ENCODE measurements around the gene SSR3.
"Not testable (repeated sequence)": the region's sequence is repeated elsewhere in the genome, so short reads cannot be mapped to it uniquely, and the experiment has no call there.

The SSR3 gene

GRCh38 chr3:156554842-156555687 is at the start of gene SSR3:
SSR3 (minus strand) TSS chr3:156555117; CDS start chr3:156555089, 28 bp downstream.
- DNase-seq: peak; percentile 100

GRCh38 chr3:156604064-156604641 is 49.2 kb upstream of the SSR3 start:
- DNase-seq: no peak

- DNase-seq: no peak
Observed at GRCh38 chr3:156603379-156604017, 48.6 kb upstream of the SSR3 start.

GRCh38 chr3:156602424-156602823 is 47.5 kb upstream of the SSR3 start:
- no peak for DNase-seq

GRCh38 chr3:156601497-156601896 is 46.6 kb upstream of the SSR3 start:
- DNase-seq: no peak

GRCh38 chr3:156600834-156601233 is 45.9 kb upstream of the SSR3 start:
- DNase-seq: no peak

- no peak for DNase-seq
Observed at GRCh38 chr3:156599089-156599874, 44.4 kb upstream of the SSR3 start.

- no peak for DNase-seq
Observed at GRCh38 chr3:156598413-156598812, 43.5 kb upstream of the SSR3 start.

- no peak for DNase-seq
Observed at GRCh38 chr3:156594219-156594683, 39.3 kb upstream of the SSR3 start.

- no peak for DNase-seq
Observed at GRCh38 chr3:156593814-156594213, 38.9 kb upstream of the SSR3 start.

GRCh38 chr3:156589806-156590205 is 34.9 kb upstream of the SSR3 start:
- not testable (repeated sequence) for DNase-seq

GRCh38 chr3:156587760-156588069 is 32.8 kb upstream of the SSR3 start:
- no peak for DNase-seq

- DNase-seq: peak; percentile 22
Observed at GRCh38 chr3:156586905-156587759, 32.2 kb upstream of the SSR3 start.

- DNase-seq: no peak
Observed at GRCh38 chr3:156583469-156583868, 28.6 kb upstream of the SSR3 start.

- DNase-seq: no peak
Observed at GRCh38 chr3:156582532-156583183, 27.7 kb upstream of the SSR3 start.

GRCh38 chr3:156581954-156582353 is 27.0 kb upstream of the SSR3 start:
- no peak for DNase-seq

- no peak for DNase-seq
Observed at GRCh38 chr3:156581033-156581432, 26.1 kb upstream of the SSR3 start.

- DNase-seq: peak; percentile 78
Observed at GRCh38 chr3:156579427-156579851, 24.5 kb upstream of the SSR3 start.

GRCh38 chr3:156577736-156578135 is 22.8 kb upstream of the SSR3 start:
- no peak for DNase-seq

GRCh38 chr3:156576651-156577348 is 21.9 kb upstream of the SSR3 start:
- peak; percentile 40 for DNase-seq

GRCh38 chr3:156576051-156576450 is 21.1 kb upstream of the SSR3 start:
- DNase-seq: no peak

Data from hematopoietic multipotent progenitor cell treated with erythropoietin and hydrocortisone succinate and interleukin-3 and kit ligand, for 6 days (in vitro differentiated cells).